ENCODE data around the gene MCCC2. TPM values are rescaled to one million over a fixed set of nuclear protein-coding genes. Genes with fewer than 3 reads are reported as not detected.

MCCC2 gene
- total and polyA plus RNA-seq, 2 of the 8 experiments (the other 6 are each of a cell fraction or from before 2014, with no cell fraction given) = 71.7 to 86.6 TPM

DNA sequence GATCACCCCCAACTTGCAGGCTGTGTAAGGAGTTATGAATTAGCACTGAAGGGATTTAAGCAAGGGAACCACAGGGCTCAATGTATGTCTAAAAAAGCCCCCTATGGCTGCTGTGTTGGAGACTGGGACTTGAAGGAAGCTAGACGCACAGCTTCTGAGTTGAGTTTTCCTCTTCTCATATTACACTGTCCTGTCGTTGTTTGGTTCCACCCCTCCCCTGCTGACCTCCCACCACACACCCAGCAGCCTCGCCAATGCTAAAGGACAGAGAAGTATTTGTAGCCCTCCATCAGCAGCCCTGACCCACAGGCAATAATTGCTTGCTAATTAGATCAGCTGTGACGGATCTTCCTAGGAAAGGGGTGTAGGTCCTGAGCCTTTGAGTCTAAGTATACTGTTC lies 116.8 kb downstream of the MCCC2 start (continued):
- TF ChIP-seq, protein P1, sequence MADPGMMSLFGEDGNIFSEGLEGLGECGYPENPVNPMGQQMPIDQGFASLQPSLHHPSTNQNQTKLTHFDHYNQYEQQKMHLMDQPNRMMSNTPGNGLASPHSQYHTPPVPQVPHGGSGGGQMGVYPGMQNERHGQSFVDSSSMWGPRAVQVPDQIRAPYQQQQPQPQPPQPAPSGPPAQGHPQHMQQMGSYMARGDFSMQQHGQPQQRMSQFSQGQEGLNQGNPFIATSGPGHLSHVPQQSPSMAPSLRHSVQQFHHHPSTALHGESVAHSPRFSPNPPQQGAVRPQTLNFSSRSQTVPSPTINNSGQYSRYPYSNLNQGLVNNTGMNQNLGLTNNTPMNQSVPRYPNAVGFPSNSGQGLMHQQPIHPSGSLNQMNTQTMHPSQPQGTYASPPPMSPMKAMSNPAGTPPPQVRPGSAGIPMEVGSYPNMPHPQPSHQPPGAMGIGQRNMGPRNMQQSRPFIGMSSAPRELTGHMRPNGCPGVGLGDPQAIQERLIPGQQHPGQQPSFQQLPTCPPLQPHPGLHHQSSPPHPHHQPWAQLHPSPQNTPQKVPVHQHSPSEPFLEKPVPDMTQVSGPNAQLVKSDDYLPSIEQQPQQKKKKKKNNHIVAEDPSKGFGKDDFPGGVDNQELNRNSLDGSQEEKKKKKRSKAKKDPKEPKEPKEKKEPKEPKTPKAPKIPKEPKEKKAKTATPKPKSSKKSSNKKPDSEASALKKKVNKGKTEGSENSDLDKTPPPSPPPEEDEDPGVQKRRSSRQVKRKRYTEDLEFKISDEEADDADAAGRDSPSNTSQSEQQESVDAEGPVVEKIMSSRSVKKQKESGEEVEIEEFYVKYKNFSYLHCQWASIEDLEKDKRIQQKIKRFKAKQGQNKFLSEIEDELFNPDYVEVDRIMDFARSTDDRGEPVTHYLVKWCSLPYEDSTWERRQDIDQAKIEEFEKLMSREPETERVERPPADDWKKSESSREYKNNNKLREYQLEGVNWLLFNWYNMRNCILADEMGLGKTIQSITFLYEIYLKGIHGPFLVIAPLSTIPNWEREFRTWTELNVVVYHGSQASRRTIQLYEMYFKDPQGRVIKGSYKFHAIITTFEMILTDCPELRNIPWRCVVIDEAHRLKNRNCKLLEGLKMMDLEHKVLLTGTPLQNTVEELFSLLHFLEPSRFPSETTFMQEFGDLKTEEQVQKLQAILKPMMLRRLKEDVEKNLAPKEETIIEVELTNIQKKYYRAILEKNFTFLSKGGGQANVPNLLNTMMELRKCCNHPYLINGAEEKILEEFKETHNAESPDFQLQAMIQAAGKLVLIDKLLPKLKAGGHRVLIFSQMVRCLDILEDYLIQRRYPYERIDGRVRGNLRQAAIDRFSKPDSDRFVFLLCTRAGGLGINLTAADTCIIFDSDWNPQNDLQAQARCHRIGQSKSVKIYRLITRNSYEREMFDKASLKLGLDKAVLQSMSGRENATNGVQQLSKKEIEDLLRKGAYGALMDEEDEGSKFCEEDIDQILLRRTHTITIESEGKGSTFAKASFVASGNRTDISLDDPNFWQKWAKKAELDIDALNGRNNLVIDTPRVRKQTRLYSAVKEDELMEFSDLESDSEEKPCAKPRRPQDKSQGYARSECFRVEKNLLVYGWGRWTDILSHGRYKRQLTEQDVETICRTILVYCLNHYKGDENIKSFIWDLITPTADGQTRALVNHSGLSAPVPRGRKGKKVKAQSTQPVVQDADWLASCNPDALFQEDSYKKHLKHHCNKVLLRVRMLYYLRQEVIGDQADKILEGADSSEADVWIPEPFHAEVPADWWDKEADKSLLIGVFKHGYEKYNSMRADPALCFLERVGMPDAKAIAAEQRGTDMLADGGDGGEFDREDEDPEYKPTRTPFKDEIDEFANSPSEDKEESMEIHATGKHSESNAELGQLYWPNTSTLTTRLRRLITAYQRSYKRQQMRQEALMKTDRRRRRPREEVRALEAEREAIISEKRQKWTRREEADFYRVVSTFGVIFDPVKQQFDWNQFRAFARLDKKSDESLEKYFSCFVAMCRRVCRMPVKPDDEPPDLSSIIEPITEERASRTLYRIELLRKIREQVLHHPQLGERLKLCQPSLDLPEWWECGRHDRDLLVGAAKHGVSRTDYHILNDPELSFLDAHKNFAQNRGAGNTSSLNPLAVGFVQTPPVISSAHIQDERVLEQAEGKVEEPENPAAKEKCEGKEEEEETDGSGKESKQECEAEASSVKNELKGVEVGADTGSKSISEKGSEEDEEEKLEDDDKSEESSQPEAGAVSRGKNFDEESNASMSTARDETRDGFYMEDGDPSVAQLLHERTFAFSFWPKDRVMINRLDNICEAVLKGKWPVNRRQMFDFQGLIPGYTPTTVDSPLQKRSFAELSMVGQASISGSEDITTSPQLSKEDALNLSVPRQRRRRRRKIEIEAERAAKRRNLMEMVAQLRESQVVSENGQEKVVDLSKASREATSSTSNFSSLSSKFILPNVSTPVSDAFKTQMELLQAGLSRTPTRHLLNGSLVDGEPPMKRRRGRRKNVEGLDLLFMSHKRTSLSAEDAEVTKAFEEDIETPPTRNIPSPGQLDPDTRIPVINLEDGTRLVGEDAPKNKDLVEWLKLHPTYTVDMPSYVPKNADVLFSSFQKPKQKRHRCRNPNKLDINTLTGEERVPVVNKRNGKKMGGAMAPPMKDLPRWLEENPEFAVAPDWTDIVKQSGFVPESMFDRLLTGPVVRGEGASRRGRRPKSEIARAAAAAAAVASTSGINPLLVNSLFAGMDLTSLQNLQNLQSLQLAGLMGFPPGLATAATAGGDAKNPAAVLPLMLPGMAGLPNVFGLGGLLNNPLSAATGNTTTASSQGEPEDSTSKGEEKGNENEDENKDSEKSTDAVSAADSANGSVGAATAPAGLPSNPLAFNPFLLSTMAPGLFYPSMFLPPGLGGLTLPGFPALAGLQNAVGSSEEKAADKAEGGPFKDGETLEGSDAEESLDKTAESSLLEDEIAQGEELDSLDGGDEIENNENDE (IDR thresholded peaks at IDR 0.05; ENCODE audit: insufficient replicate concordance, low read length) = no peak
- no peak for TF ChIP-seq RXRA (IDR thresholded peaks at IDR 0.05; ENCODE audit: insufficient read depth, low read depth, low read length)
- no peak for TF ChIP-seq SUZ12 (IDR thresholded peaks at IDR 0.05; ENCODE audit: low read length)
- TF ChIP-seq CHD2 (IDR thresholded peaks at IDR 0.05; ENCODE audit: low read length) = no peak
- no peak for TF ChIP-seq CEBPB (IDR thresholded peaks at IDR 0.05; ENCODE audit: low read depth, low read length)
- no peak for TF ChIP-seq SIRT6 (IDR thresholded peaks at IDR 0.05; ENCODE audit: low read length)
- no peak for TF ChIP-seq POLR2A (IDR thresholded peaks at IDR 0.05; ENCODE audit: control extremely low read depth in 1 of 2, low read depth in 2 of 2, low read length in 2 of 2)
- no peak for TF ChIP-seq TEAD4 (IDR thresholded peaks at IDR 0.05; ENCODE audit: low read depth, low read length)
- no peak for TF ChIP-seq CREB1 (IDR thresholded peaks at IDR 0.05)
- no peak for TF ChIP-seq SAP30 (IDR thresholded peaks at IDR 0.05; ENCODE audit: insufficient read depth, insufficient replicate concordance, low read length)
- no peak for TF ChIP-seq FOSL1 (IDR thresholded peaks at IDR 0.05; ENCODE audit: insufficient read depth, low read depth, low read length)
- TF ChIP-seq KDM1A (IDR thresholded peaks at IDR 0.05; ENCODE audit: borderline replicate concordance, low read length) = no peak

Data from H1 (cell line).